GM12878 (cell line): ENCODE results near the gene CLDN5. TPM values are rescaled to one million over a fixed set of nuclear protein-coding genes. Genes with fewer than 3 reads are reported as not detected.

ENCODE experiments used
- ATAC-seq: fragments of 200-7000 bp; cut with Tn5 transposase; 3 replicates; pipeline ENCODE4 v1.9.1; 2020; ENCODE audit warnings: mild to moderate bottlenecking, moderate library complexity
- BruUV-seq: library from RNA; stranded (reverse); fragments of 400-500 nt; replicated peaks from 2 replicates; lab custom pipeline; 2021; lab: Mats Ljungman, UMichigan
- CTCF ChIA-PET: fragments of 300-600 bp; sonication (Branson Sonifier 250); formaldehyde crosslinking; extraction: SDS; loops from one replicate; lab custom pipeline; 2021; ENCODE audit warnings: inconsistent platforms; lab: Yijun Ruan, JAX
- POLR2A ChIA-PET: fragments of 350-600 bp; formaldehyde crosslinking; extraction: SDS; loops from one replicate; lab custom pipeline; 2021; ENCODE audit warnings: inconsistent platforms; lab: Charles Lee
- RAD21 ChIA-PET: fragments of 300-600 bp; sonication (Branson Sonifier 250); formaldehyde crosslinking; loops from one replicate; lab custom pipeline; 2023; ENCODE audit warnings: antibody characterized with exemption; ENCODE audit not compliant: unreplicated experiment; lab: Charles Lee
- SMC1A ChIA-PET: fragments of 300-600 bp; sonication (Branson Sonifier 250); formaldehyde crosslinking; loops from one replicate; lab custom pipeline; 2023; ENCODE audit not compliant: unreplicated experiment, uncharacterized antibody; lab: Charles Lee
- DNase-seq: peaks from one replicate; pipeline ENCODE4 v3.0.0-alpha.2; 2011; ENCODE audit warnings: low read depth, low spot score
- FAIRE-seq: peaks from 3 replicates; lab custom pipeline; 2011; peaks lifted over from hg19 to GRCh38; lab: Jason Lieb, UNC
- H2AFZ ChIP-seq: 2 replicates; pipeline ENCODE4 v1.6.0; 2011; ENCODE audit warnings: low read depth, low read length, control low read depth; ENCODE audit not compliant: control insufficient read depth
- H3K27ac ChIP-seq: 2 replicates; pipeline ENCODE4 v1.5.1; 2011; ENCODE audit warnings: control low read depth; ENCODE audit not compliant: control insufficient read depth, insufficient read depth
- H3K27me3 ChIP-seq, 2 experiments: replicated peaks in 1 of 2; 2 replicates each; pipeline versions ENCODE4 v1.6.0 to v1.6.1; 2011; ENCODE audit warnings: low read length in 1 of 2; ENCODE audit not compliant: control insufficient read depth in 2 of 2, insufficient read depth in 2 of 2
- H3K36me3 ChIP-seq, 2 experiments: 2 replicates each; pipeline ENCODE4 v1.5.1; 2011; ENCODE audit warnings: low read length in 1 of 2; ENCODE audit not compliant: control insufficient read depth in 2 of 2, insufficient read depth in 2 of 2
- H3K4me1 ChIP-seq: 2 replicates; pipeline ENCODE4 v1.6.1; 2011; ENCODE audit warnings: mild to moderate bottlenecking, low read length, moderate library complexity, mixed read lengths; ENCODE audit not compliant: control insufficient read depth, insufficient read depth
- H3K4me2 ChIP-seq: 2 replicates; pipeline ENCODE4 v1.6.0; 2011; ENCODE audit warnings: control low read depth; ENCODE audit not compliant: control insufficient read depth, insufficient read depth
- H3K4me3 ChIP-seq: fragments of 200-600 bp; sonication (generic); 2 replicates; pipeline ENCODE4 v1.5.1; 2016
- H3K79me2 ChIP-seq: 2 replicates; pipeline ENCODE4 v1.6.0; 2011; ENCODE audit warnings: low read length; ENCODE audit not compliant: control insufficient read depth, insufficient read depth
- H3K9ac ChIP-seq: 2 replicates; pipeline ENCODE4 v1.8.0; 2011; ENCODE audit warnings: low read length, control low read depth, mixed read lengths; ENCODE audit not compliant: control insufficient read depth, insufficient read depth
- H3K9me3 ChIP-seq: replicated peaks from 3 replicates; pipeline ENCODE4 v1.5.1; 2011; ENCODE audit warnings: mild to moderate bottlenecking, low read length; ENCODE audit not compliant: control insufficient read depth, insufficient read depth
- H4K20me1 ChIP-seq: 2 replicates; pipeline ENCODE4 v1.6.0; 2011; ENCODE audit not compliant: control insufficient read depth, insufficient read depth
- ATF2 ChIP-seq: IDR thresholded peaks from 2 replicates; pipeline ENCODE4 v1.6.1; 2012; ENCODE audit warnings: low read length, inconsistent platforms
- ATF3 ChIP-seq: IDR thresholded peaks from 2 replicates; pipeline ENCODE4 v1.6.1; 2011; ENCODE audit warnings: low read depth, mild to moderate bottlenecking, low read length, moderate library complexity, borderline replicate concordance; ENCODE audit errors: extremely low read depth
- BACH1 ChIP-seq: fragments of 450-650 bp; IDR thresholded peaks from 2 replicates; pipeline ENCODE4 v1.6.1; 2017; ENCODE audit warnings: mild to moderate bottlenecking, borderline replicate concordance
- CREM ChIP-seq: IDR thresholded peaks from 2 replicates; pipeline ENCODE4 v1.6.1; 2014; ENCODE audit warnings: antibody characterized with exemption, low read depth
- FOS ChIP-seq: IDR thresholded peaks from 3 replicates; pipeline ENCODE4 v1.6.1; 2011; ENCODE audit warnings: borderline replicate concordance; ENCODE audit not compliant: insufficient read length; ENCODE audit errors: extremely low read depth
- IRF5 ChIP-seq: fragments of 450-650 bp; IDR thresholded peaks from 2 replicates; pipeline ENCODE4 v1.6.1; 2017; ENCODE audit warnings: borderline replicate concordance
- MTA3 ChIP-seq: IDR thresholded peaks from 2 replicates; pipeline ENCODE4 v1.6.1; 2012; ENCODE audit warnings: low read length, inconsistent platforms, borderline replicate concordance
- NR2C1 ChIP-seq: fragments of 450-650 bp; IDR thresholded peaks from 2 replicates; pipeline ENCODE4 v1.6.1; 2017; ENCODE audit warnings: antibody characterized with exemption, mild to moderate bottlenecking, moderate library complexity
- REST ChIP-seq: IDR thresholded peaks from 2 replicates; pipeline ENCODE4 v1.6.1; 2012; ENCODE audit warnings: mild to moderate bottlenecking, low read depth, low read length
- STAT1 ChIP-seq: fragments of 450-650 bp; conservative IDR thresholded peaks from 2 replicates; pipeline ENCODE4 v1.6.1; 2014; ENCODE audit warnings: antibody characterized with exemption, mild to moderate bottlenecking
- USF1 ChIP-seq: IDR thresholded peaks from 2 replicates; pipeline ENCODE4 v1.6.1; 2011; ENCODE audit warnings: borderline replicate concordance, low read depth, mild to moderate bottlenecking, moderate library complexity, mixed read lengths, low read length; ENCODE audit not compliant: insufficient read depth; ENCODE audit errors: extremely low read length
- ZNF687 ChIP-seq: fragments of 450-650 bp; IDR thresholded peaks from 2 replicates; pipeline ENCODE4 v1.6.1; 2017; ENCODE audit warnings: mild to moderate bottlenecking, moderate library complexity
- WGBS: methylation state at CpG from one replicate; pipeline ENCODE4 v1.1.6; 2016; ENCODE audit warnings: low lambda C conversion rate; ENCODE audit not compliant: insufficient replicate concordance, insufficient coverage; ENCODE audit errors: missing lambda C conversion rate; 5-methylcytosine and 5-hydroxymethylcytosine counted together
- in situ Hi-C: fragments of 300-500 bp; cut with MboI; formaldehyde crosslinking; loops from 9 replicates; pipeline ENCODE4 v1.14.3; 2018; ENCODE audit warnings: mixed read lengths
- intact Hi-C: fragments of 100-400 bp; cut with micrococcal nuclease; formaldehyde crosslinking; loops from one replicate; pipeline ENCODE4 v1.14.2; 2022; ENCODE audit not compliant: unreplicated experiment
- polyA plus RNA-seq, 11 experiments: library from polyadenylated mRNA; depleted of rRNA in 4 of 11; unstranded in 6 of 11; stranded (reverse) in 5 of 11; fragments of >200 nt; fragmentation: Nextera tagmentation in 4 of 11; fragmentation: Illumina TruSeq in 1 of 11; extraction: Ambion mirVana in 4 of 11; extraction: Trizol in 1 of 11; gene quantifications; 1 replicate in 1 of 11; 2 replicates in 10 of 11; pipeline versions ENCODE4 v1.2.1 to v1.2.3, GENCODE V29; 2011 to 2016; ENCODE audit warnings: inconsistent platforms in 2 of 11, missing spikeins in 2 of 11, low read depth in 1 of 11
- total RNA-seq, 4 experiments: library from RNA; depleted of rRNA in 3 of 4; stranded (reverse); fragments of >200 nt in 3 of 4; fragmentation: Illumina TruSeq in 1 of 4; extraction: Trizol in 1 of 4; gene quantifications; 2 replicates each; pipeline versions ENCODE4 v1.2.1 to v1.2.3, GENCODE V29; 2013 to 2021

The CLDN5 gene
- total and polyA plus RNA-seq, 10 of the 15 experiments (the other 5 are each of a cell fraction or from before 2014, with no cell fraction given): 0.15 TPM; not detected in 9

- in situ Hi-C loops: loop anchor here (5.0 kb wide), 1 partner anchor 49 kb away; no protein-coding TSS in a partner anchor
- no peak overlapping the region for H3K9ac ChIP-seq
- H3K4me1 ChIP-seq: no peaks in the 10 kb centered on the region
- FAIRE-seq (no peak), ATAC-seq (no peak), DNase-seq (no peak)
- POLR2A ChIA-PET: no interaction called here
- no peaks in the 10 kb centered on the region for H3K9me3 ChIP-seq
- no peaks in the 10 kb centered on the region for H4K20me1 ChIP-seq
- no peaks in the 10 kb centered on the region; a peak in 1 of 4 replicates for H3K27me3 ChIP-seq
- H3K4me2 ChIP-seq: no peak overlapping the region
- RAD21 ChIA-PET: no interaction called here
- intact Hi-C loops: no loop called here
- BruUV-seq: no TSS peak
- CTCF ChIA-PET: no interaction called here
- H3K79me2 ChIP-seq: no peaks in the 10 kb centered on the region
- H3K27ac ChIP-seq: no peak overlapping the region
- no peak overlapping the region for H2AFZ ChIP-seq
- WGBS: 96% methylated on average over 10 of the region's 10 CpGs
- SMC1A ChIA-PET: no interaction called here
- H3K4me3 ChIP-seq: no peak overlapping the region
- peaks cover 6 to 20% of the 10 kb centered on the region in 2 experiments; a peak in 3 of 4 replicates for H3K36me3 ChIP-seq
- no peak for TF ChIP-seq IRF5
- TF ChIP-seq ZNF687: no peak
- no peak for TF ChIP-seq NR2C1
- no peak for TF ChIP-seq USF1
- TF ChIP-seq BACH1: no peak
- TF ChIP-seq ATF2: no peak
- TF ChIP-seq CREM: no peak
- TF ChIP-seq MTA3: no peak
- no peak for TF ChIP-seq FOS
- no peak for TF ChIP-seq STAT1
- no peak for TF ChIP-seq ATF3
- TF ChIP-seq REST: no peak
These were observed 5.6 kb downstream of the CLDN5 start for GRCh38 chr22:19518635-19519034.
